ENCODE data around the gene TMEM121B. TPM values are rescaled to one million over a fixed set of nuclear protein-coding genes. Genes with fewer than 3 reads are reported as not detected.
A peak's percentile ranks its signal among the peaks of the same experiment; 100 is the strongest.

Gene TMEM121B
- total RNA-seq, 1 experiment from 2014 or later: 8.1 TPM

DNA sequence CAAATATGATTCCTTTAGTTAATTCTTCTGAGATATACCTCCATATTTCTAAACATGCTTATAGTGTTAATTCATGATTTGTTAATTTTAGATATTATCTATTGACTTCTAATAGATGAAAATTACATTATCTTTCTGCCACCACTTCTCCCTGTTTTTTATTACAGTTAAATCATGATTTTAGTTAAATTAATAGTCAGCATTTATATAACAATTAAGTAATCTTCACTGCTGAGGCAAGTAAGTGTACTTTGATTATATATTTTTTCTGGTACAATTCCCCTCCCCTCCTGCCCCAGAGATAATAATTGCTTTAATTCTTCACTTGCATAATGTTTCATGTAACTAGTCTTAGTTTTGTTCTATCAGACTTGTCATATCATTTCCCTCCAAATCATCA lies 30.6 kb downstream of the TMEM121B start:
- DNase-seq: no peak
- no peak overlapping the region for H3K27ac ChIP-seq (ENCODE audit: insufficient read length, low read depth, low read length)
- H3K9ac ChIP-seq (ENCODE audit: extremely low read depth, insufficient read length, low read length): no peak overlapping the region
- peaks cover 3% of the 10 kb centered on the region; the same call in 1 of the 2 replicates for H3K27me3 ChIP-seq (ENCODE audit: insufficient read depth, low read length)
- H3K14ac ChIP-seq (ENCODE audit: insufficient read depth, low read length): no peak overlapping the region
- Mint-ChIP-seq H3K36me3 (ENCODE audit: insufficient read depth in 1 of 3, low read depth in 3 of 3) (no peaks in the 10 kb centered on the region; a peak in 1 of 7 replicates), H3K4me1 (peaks cover 36 to 39% of the 10 kb centered on the region in 2 experiments), H3K27me3 (ENCODE audit: low read depth) (peaks cover 24% of the 10 kb centered on the region), H3K4me3 (no peak overlapping the region), H3K27ac (0 out of 7 replicates have a peak overlapping the region, but pooled peaks of 1 of the 3 experiments have one; percentile 15), H3K9me3 (no peaks in the 10 kb centered on the region)
- no peak overlapping the region for H2BK15ac ChIP-seq (ENCODE audit: low read depth, low read length)
- no peak overlapping the region for H4K8ac ChIP-seq (replicated peaks; ENCODE audit: insufficient read length, low read depth, low read length)
- no peak overlapping the region for H2BK5ac ChIP-seq (ENCODE audit: insufficient read length, low read length)
- peaks cover 4% of the 10 kb centered on the region for H3K23me2 ChIP-seq (ENCODE audit: insufficient read length, low read depth, low read length, poor library complexity, severe bottlenecking)
- TF ChIP-seq, protein P1, sequence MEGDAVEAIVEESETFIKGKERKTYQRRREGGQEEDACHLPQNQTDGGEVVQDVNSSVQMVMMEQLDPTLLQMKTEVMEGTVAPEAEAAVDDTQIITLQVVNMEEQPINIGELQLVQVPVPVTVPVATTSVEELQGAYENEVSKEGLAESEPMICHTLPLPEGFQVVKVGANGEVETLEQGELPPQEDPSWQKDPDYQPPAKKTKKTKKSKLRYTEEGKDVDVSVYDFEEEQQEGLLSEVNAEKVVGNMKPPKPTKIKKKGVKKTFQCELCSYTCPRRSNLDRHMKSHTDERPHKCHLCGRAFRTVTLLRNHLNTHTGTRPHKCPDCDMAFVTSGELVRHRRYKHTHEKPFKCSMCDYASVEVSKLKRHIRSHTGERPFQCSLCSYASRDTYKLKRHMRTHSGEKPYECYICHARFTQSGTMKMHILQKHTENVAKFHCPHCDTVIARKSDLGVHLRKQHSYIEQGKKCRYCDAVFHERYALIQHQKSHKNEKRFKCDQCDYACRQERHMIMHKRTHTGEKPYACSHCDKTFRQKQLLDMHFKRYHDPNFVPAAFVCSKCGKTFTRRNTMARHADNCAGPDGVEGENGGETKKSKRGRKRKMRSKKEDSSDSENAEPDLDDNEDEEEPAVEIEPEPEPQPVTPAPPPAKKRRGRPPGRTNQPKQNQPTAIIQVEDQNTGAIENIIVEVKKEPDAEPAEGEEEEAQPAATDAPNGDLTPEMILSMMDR (conservative IDR thresholded peaks at IDR 0.05): no peak
- H2BK120ac ChIP-seq (ENCODE audit: low read depth, low read length, poor library complexity, severe bottlenecking): no peak overlapping the region
- no peaks in the 10 kb centered on the region for H4K20me1 ChIP-seq (ENCODE audit: control insufficient read depth, insufficient read depth, insufficient read length)
- no peaks in the 10 kb centered on the region for H3K9me3 ChIP-seq (ENCODE audit: control insufficient read depth, low read depth, low read length)
- no peak overlapping the region for H4K91ac ChIP-seq (ENCODE audit: insufficient read length, low read depth, low read length)
- H3K4ac ChIP-seq (ENCODE audit: low read depth, low read length): no peak overlapping the region
- no peak overlapping the region for H3K4me2 ChIP-seq (ENCODE audit: insufficient read depth, insufficient read length, low read length)
- no peak overlapping the region for H3T11ph ChIP-seq (ENCODE audit: low read length)
- H4K5ac ChIP-seq (ENCODE audit: insufficient read length, low read depth, low read length): no peak overlapping the region
- no peaks in the 10 kb centered on the region; the same call in 1 of the 2 replicates for H3K4me1 ChIP-seq (ENCODE audit: insufficient read depth, low read length)
- no peaks in the 10 kb centered on the region for H3K79me2 ChIP-seq (ENCODE audit: insufficient read depth, low read length)
- H2BK20ac ChIP-seq (ENCODE audit: low read depth, low read length, poor library complexity, severe bottlenecking): no peak overlapping the region
- H2BK12ac ChIP-seq (ENCODE audit: insufficient read length, low read depth, low read length): no peak overlapping the region
- H3K56ac ChIP-seq (ENCODE audit: insufficient read length, low read depth, low read length): no peak overlapping the region
- H2AFZ ChIP-seq (ENCODE audit: low read length): no peak overlapping the region
- peaks cover 5% of the 10 kb centered on the region for H3K79me1 ChIP-seq (ENCODE audit: insufficient read depth, low read depth, low read length, poor library complexity, severe bottlenecking)
- no peak overlapping the region for H3K23ac ChIP-seq (ENCODE audit: insufficient read length, low read depth, low read length)
- H3K18ac ChIP-seq (ENCODE audit: insufficient read length, low read depth, low read length): no peak overlapping the region
- H2AK5ac ChIP-seq (ENCODE audit: insufficient read length, low read length): no peak overlapping the region

Data from H9 (cell line).